ENCODE results near the gene NUP153. TPM values are rescaled to one million over a fixed set of nuclear protein-coding genes. Genes with fewer than 3 reads are reported as not detected.

NUP153 gene
- total RNA-seq, 1 donor from 2014 or later: 30.5 TPM

DNA sequence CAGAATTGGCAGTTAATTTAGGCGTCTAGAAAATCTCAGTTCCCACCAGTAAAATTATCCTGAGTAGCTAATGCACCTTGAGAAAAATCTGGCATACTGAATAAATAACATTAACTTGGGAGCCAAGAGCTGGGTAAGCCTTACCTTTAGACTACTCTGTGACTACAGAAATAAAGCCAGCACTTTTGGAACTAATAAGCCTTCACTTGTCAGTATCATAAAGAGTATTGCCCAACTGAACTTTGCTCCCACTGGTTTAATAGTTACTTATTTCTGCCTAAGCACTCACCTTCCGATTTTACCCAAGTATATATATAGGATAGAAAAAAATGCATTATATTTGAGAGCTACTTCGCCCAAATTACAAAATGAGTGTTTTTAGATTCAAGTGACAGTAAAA lies 95.9 kb downstream of the NUP153 start:
- intact Hi-C loops (cut with DNase I): no loop called here
- no peak for DNase-seq
- Histone ChIP-seq H3K36me3 (peaks cover 61% of the 10 kb centered on the region), H3K4me1 (no peaks in the 10 kb centered on the region), H3K27ac (no peak overlapping the region), H3K27me3 (ENCODE audit: low read depth) (no peaks in the 10 kb centered on the region), H3K4me3 (no peak overlapping the region), H3K9me3 (no peaks in the 10 kb centered on the region)
- TF ChIP-seq, protein P1, sequence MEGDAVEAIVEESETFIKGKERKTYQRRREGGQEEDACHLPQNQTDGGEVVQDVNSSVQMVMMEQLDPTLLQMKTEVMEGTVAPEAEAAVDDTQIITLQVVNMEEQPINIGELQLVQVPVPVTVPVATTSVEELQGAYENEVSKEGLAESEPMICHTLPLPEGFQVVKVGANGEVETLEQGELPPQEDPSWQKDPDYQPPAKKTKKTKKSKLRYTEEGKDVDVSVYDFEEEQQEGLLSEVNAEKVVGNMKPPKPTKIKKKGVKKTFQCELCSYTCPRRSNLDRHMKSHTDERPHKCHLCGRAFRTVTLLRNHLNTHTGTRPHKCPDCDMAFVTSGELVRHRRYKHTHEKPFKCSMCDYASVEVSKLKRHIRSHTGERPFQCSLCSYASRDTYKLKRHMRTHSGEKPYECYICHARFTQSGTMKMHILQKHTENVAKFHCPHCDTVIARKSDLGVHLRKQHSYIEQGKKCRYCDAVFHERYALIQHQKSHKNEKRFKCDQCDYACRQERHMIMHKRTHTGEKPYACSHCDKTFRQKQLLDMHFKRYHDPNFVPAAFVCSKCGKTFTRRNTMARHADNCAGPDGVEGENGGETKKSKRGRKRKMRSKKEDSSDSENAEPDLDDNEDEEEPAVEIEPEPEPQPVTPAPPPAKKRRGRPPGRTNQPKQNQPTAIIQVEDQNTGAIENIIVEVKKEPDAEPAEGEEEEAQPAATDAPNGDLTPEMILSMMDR (IDR thresholded peaks at IDR 0.05): no peak
- ATAC-seq: no peak

DNA sequence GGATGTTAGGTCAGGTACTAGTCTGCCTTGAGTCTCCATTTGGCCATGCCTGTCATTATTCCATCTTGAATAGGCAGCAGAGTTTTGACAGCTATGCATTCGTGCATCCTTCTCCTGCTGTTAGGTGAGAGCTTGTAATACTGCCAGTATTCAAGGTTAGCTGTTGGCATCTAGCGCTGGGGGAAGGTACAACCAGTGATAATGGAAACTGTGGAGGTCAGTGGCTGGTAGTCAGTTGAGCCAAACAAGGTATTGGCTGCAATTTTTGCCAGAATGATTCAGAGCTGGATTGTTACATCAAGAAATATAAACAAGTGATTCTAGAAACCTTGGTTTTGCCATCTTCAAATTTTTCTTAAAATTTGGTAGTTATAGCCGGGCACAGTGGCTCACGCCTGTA lies 100.1 kb downstream of the NUP153 start:
- intact Hi-C loops (cut with DNase I): no loop called here
- Histone ChIP-seq H3K9me3 (no peaks in the 10 kb centered on the region), H3K4me1 (peaks cover 15% of the 10 kb centered on the region), H3K4me3 (no peak overlapping the region), H3K36me3 (peaks cover 74% of the 10 kb centered on the region), H3K27ac (no peak overlapping the region), H3K27me3 (ENCODE audit: low read depth) (no peaks in the 10 kb centered on the region)
- DNase-seq (no peak), ATAC-seq (no peak)
- TF ChIP-seq, protein P1 (IDR thresholded peaks at IDR 0.05): no peak

DNA sequence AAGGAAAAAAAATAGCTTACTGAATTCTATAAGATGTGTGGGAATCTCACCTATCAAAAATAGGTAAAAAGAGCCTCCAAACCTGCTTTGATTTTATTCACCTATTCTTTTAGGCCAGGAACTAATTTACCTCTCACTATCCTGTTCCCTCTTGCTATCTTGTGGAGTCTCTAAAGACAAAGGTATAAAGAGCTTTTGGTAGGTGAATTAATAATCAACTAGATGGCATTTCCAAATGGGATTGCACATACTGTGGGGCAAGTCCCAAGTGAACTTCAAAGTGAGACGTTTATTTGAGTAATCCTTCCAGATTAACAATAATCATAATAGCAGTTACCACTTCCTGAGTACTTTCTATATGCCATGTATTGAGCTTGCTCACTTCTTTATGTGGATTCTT lies 103.8 kb downstream of the NUP153 start:
- H3K27me3 ChIP-seq (ENCODE audit: low read depth): no peaks in the 10 kb centered on the region
- no peaks in the 10 kb centered on the region for H3K9me3 ChIP-seq
- intact Hi-C loops (cut with DNase I): no loop called here
- H3K4me3 ChIP-seq: no peak overlapping the region
- peaks cover 52% of the 10 kb centered on the region for H3K36me3 ChIP-seq
- ATAC-seq (no peak), DNase-seq (no peak)
- peaks cover 17% of the 10 kb centered on the region for H3K4me1 ChIP-seq
- TF ChIP-seq, protein P1 (IDR thresholded peaks at IDR 0.05): no peak
- no peak overlapping the region for H3K27ac ChIP-seq

DNA sequence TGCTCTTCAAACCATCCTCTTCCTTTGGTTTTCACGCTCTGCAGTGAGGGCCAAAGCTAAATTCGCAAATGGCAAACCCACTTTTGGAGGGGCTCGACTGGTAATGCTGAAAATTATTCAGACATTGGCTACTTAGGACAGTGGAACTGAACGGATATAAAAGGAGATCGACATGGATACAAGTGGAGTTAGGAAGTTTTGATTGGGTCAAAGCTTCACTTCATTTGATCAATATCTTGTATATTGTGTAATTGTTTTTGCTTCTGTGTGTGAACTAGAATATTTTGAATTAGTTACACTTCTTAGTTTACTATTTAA lies 105.4 kb downstream of the NUP153 start:
- Histone ChIP-seq H3K4me3 (peak overlapping the region; percentile 91), H3K36me3 (peaks cover 36% of the 10 kb centered on the region), H3K27ac (peak overlapping the region; percentile 99), H3K9me3 (no peaks in the 10 kb centered on the region), H3K4me1 (peaks cover 17% of the 10 kb centered on the region), H3K27me3 (ENCODE audit: low read depth) (no peaks in the 10 kb centered on the region)
- no peak for DNase-seq
- intact Hi-C loops (cut with DNase I): no loop called here
- no peak for ATAC-seq
- TF ChIP-seq, protein P1 (IDR thresholded peaks at IDR 0.05): no peak

DNA sequence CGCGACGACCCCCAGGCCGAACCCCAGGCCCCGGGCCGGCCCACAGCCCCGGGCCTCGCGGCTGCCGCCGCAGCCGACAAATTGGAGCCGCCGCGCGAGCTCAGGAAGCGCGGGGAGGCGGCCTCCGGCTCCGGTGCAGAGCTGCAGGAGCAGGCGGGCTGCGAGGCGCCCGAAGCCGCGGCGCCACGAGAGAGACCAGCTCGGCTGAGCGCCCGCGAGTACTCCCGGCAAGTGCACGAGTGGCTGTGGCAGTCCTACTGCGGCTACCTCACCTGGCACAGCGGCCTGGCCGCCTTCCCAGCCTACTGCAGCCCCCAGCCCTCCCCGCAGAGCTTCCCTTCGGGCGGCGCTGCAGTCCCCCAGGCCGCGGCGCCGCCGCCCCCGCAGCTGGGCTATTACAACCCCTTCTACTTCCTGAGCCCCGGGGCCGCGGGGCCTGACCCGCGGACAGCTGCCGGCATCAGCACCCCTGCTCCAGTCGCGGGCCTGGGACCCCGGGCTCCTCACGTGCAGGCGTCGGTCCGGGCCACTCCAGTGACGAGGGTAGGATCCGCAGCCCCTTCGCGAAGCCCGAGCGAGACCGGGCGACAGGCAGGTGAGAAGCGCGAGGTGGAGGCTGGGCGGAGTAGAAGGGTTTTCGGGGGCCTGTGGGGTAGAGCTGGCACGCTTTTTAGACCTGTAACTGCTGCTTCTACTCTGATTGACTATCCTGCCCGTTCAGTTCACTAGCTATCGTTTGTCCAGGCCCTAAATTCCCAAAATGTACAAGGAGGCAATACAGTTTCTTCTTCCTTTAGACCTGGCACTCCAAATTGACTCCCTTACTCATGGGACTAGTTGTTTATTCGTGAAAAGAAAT lies 106.0 kb downstream of the NUP153 start:
- DNase-seq: peak; percentile 76
- peaks cover 17% of the 10 kb centered on the region for H3K4me1 ChIP-seq
- ATAC-seq: peak; percentile 77 to 82
- intact Hi-C loops (cut with DNase I): no loop called here
- peak overlapping the region; percentile 99 for H3K27ac ChIP-seq
- TF ChIP-seq, protein P1 (IDR thresholded peaks at IDR 0.05): no peak
- H3K9me3 ChIP-seq: no peaks in the 10 kb centered on the region
- H3K36me3 ChIP-seq: peaks cover 30% of the 10 kb centered on the region
- H3K27me3 ChIP-seq (ENCODE audit: low read depth): no peaks in the 10 kb centered on the region
- H3K4me3 ChIP-seq: peak overlapping the region; percentile 91

Measured in lower lobe of right lung (tissue), 2 donors.